Activated B cell treated with CpG ODN at 0.5 μM for 24 hours (primary cell): ENCODE results near the gene PXDN. TPM values are rescaled to one million over a fixed set of nuclear protein-coding genes. Genes with fewer than 3 reads are reported as not detected.
"Not testable (repeated sequence)": the region's sequence is repeated elsewhere in the genome, so short reads cannot be mapped to it uniquely, and the experiment has no call there.

Experiments
- ATAC-seq: fragments of 200-7000 bp; cut with Tn5 transposase; one replicate; pipeline ENCODE4 v1.10.0; 2021; ENCODE audit warnings: low read depth, mild to moderate bottlenecking, moderate library complexity
- CTCF ChIA-PET: fragments of 350-600 bp; sonication (Branson Sonifier 250); formaldehyde crosslinking; loops from one replicate; lab custom pipeline; 2021; ENCODE audit warnings: antibody characterized with exemption; lab: Charles Lee
- POLR2A ChIA-PET: fragments of 350-600 bp; sonication (Branson Sonifier 250); formaldehyde crosslinking; loops from one replicate; lab custom pipeline; 2021; ENCODE audit warnings: antibody characterized with exemption; lab: Charles Lee
- DNase-seq: peaks from one replicate; pipeline ENCODE4 v3.0.0; 2022
- H3K27ac Mint-ChIP-seq: one replicate; pipeline ENCODE4 v1.8.0; 2020; ENCODE audit warnings: mixed read lengths
- H3K27me3 Mint-ChIP-seq: one replicate; pipeline ENCODE4 v1.8.0; 2021; ENCODE audit warnings: mixed read lengths
- H3K36me3 Mint-ChIP-seq: one replicate; pipeline ENCODE4 v1.8.0; 2021; ENCODE audit warnings: low read depth, mixed read lengths
- H3K4me1 Mint-ChIP-seq: one replicate; pipeline ENCODE4 v1.8.0; 2021; ENCODE audit warnings: mixed read lengths
- H3K4me3 Mint-ChIP-seq: one replicate; pipeline ENCODE4 v1.8.0; 2020; ENCODE audit warnings: mild to moderate bottlenecking, mixed read lengths
- H3K9me3 Mint-ChIP-seq: one replicate; pipeline ENCODE4 v1.8.0; 2020; ENCODE audit warnings: mixed read lengths
- CTCF ChIP-seq: fragments of 200-600 bp; IDR thresholded peaks from one replicate; pipeline ENCODE4 v1.8.0; 2022; ENCODE audit warnings: antibody characterized with exemption, mild to moderate bottlenecking
- intact Hi-C: fragments of 100-400 bp; cut with micrococcal nuclease; formaldehyde crosslinking; loops from one replicate; pipeline ENCODE4 v1.15.1; 2024
- total RNA-seq: library from RNA; stranded (reverse); gene quantifications from 2 replicates; pipeline ENCODE4 v1.2.3, GENCODE V29; 2022

PXDN gene
- total RNA-seq, 1 donor from 2014 or later: 1.1 TPM

GRCh38 chr2:1759611-1759930, 15.3 kb upstream of the PXDN start:
- Mint-ChIP-seq H3K4me1 (no peaks in the 10 kb centered on the region), H3K27me3 (no peaks in the 10 kb centered on the region), H3K9me3 (peaks cover 3% of the 10 kb centered on the region), H3K4me3 (no peak overlapping the region), H3K27ac (no peak overlapping the region), H3K36me3 (no peaks in the 10 kb centered on the region)
- no peak for TF ChIP-seq CTCF
- ATAC-seq (no peak), DNase-seq (no peak)
- intact Hi-C loops: no loop called here
- CTCF ChIA-PET: no interaction called here
- POLR2A ChIA-PET: no interaction called here

GRCh38 chr2:1758774-1759610, 14.7 kb upstream of the PXDN start:
- Mint-ChIP-seq H3K27ac (no peak overlapping the region), H3K4me1 (no peaks in the 10 kb centered on the region), H3K4me3 (no peak overlapping the region), H3K27me3 (no peaks in the 10 kb centered on the region), H3K36me3 (no peaks in the 10 kb centered on the region), H3K9me3 (peaks cover 8% of the 10 kb centered on the region)
- DNase-seq (no peak), ATAC-seq (no peak)
- ChIA-PET POLR2A (no interaction called here), CTCF (interaction anchor here (0.6 kb wide), 1 partner anchor 136 kb away, joined by 3 read pairs; no protein-coding TSS in a partner anchor)
- intact Hi-C loops: no loop called here
- no peak for TF ChIP-seq CTCF

- POLR2A ChIA-PET: no interaction called here
These were observed 13.9 kb upstream of the PXDN start for GRCh38 chr2:1758171-1758570.

GRCh38 chr2:1757567-1757966, 13.3 kb upstream of the PXDN start:
- POLR2A ChIA-PET: no interaction called here

More at GRCh38 chr2:1758171-1758570, 13.9 kb upstream of the PXDN start:
- Mint-ChIP-seq H3K4me3 (no peak overlapping the region), H3K27ac (no peak overlapping the region), H3K36me3 (no peaks in the 10 kb centered on the region), H3K27me3 (no peaks in the 10 kb centered on the region), H3K9me3 (peaks cover 9% of the 10 kb centered on the region), H3K4me1 (no peaks in the 10 kb centered on the region)
- no peak for TF ChIP-seq CTCF
- DNase-seq: no peak
- no peak for ATAC-seq
- CTCF ChIA-PET: interaction anchor here (0.6 kb wide), 1 partner anchor 135 kb away, joined by 3 read pairs; no protein-coding TSS in a partner anchor
- intact Hi-C loops: no loop called here

GRCh38 chr2:1757146-1757545, 12.8 kb upstream of the PXDN start:
- H3K9me3 Mint-ChIP-seq, H3K4me1 Mint-ChIP-seq, POLR2A ChIA-PET, CTCF ChIA-PET, H3K27ac Mint-ChIP-seq, H3K27me3 Mint-ChIP-seq, ATAC-seq, intact Hi-C loops, H3K4me3 Mint-ChIP-seq, DNase-seq, H3K36me3 Mint-ChIP-seq: not testable (repeated sequence)

More at GRCh38 chr2:1757567-1757966, 13.3 kb upstream of the PXDN start:
- Mint-ChIP-seq H3K27me3 (peaks cover 2% of the 10 kb centered on the region), H3K4me3 (no peak overlapping the region), H3K4me1 (no peaks in the 10 kb centered on the region), H3K9me3 (peaks cover 9% of the 10 kb centered on the region), H3K27ac (no peak overlapping the region), H3K36me3 (no peaks in the 10 kb centered on the region)
- CTCF ChIA-PET: no interaction called here
- intact Hi-C loops: no loop called here
- DNase-seq (no peak), ATAC-seq (no peak)
- no peak for TF ChIP-seq CTCF
